Activated T-helper 9 cell treated with anti-CD3 and anti-CD28 coated beads, Interleukin-2, amount 50 U/mL, for 16 hours (primary cell): ENCODE results near the gene C19orf25.
"Not testable (repeated sequence)": the region's sequence is repeated elsewhere in the genome, so short reads cannot be mapped to it uniquely, and the experiment has no call there.

Experiments
- DNase-seq: peaks from one replicate; pipeline ENCODE4 v3.0.0-alpha.2; 2020; ENCODE audit warnings: low read depth

C19orf25 gene

DNA sequence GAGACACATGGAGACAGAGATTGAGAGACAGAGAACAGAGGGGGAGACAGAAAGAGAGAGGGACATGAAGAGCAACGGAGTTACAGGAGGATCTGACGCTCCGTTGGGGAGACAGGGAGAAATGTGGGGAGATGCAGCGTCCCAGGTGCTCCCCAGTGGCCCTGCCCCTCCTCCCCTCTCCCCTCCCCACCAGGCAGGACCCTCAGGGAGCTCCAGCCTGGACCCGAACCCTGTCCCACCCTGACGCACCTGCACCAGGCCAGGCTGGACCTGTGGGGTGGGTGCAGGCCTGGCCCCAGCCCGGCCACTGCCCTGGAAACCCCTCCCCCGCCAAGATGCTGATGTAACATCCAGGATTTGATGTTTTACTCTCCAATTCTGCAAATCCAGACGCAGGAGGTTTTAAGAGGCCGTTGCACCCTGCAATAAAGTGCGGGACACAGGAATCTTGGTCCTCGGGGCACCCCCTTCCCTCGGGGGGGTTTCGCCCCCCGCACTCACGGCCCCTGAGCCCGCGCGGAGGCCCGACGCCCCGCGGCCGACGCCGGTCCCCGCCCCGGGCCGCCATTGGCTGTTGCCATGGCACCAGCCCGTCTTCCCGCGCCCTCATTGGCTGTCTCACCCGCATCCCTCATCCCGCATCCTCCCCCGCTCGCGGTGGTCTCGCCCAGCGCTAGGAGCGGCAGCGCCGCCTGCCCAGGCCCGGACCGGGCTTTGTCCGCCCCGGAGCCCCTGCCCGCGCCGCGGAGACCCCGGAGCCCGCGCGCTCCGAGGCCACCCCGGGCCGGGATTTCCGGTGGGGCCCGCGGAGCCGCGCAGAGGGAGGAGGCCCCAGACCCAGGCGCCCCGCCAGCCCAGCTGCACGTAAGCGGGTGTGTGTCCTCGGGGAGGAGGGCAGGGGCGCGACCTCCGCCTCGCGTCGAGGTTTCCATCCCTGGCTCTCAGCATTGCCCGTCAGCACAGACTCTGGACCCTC lies 29.3 kb downstream of the C19orf25 start, which contains the start of gene APC2:
Gene APC2 (plus strand): TSS at position 655 of the 976 bp plus-strand sequence. CDS start 2,881 bp downstream, outside the sequence.
- DNase-seq: no peak

DNA sequence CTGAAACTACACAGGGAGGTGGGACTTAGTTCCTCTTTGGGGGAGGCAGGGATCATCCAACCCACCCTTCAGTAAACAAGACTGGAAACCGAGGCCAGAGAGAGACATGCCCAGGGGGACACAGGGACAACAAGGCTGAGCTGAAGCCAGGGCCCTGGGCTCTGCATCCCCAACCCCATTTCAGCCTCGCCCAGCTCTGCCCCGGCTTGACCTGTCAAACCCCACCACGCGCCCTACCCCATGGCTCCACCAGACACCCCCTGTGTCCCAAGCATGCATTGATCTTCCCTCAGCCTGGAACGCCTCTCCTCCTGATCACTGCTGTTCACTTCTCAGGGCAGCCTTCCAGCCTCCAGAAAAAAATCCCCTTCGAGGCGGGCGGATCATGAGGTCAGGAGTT lies 31.1 kb downstream of the C19orf25 start:
- DNase-seq: no peak

DNA sequence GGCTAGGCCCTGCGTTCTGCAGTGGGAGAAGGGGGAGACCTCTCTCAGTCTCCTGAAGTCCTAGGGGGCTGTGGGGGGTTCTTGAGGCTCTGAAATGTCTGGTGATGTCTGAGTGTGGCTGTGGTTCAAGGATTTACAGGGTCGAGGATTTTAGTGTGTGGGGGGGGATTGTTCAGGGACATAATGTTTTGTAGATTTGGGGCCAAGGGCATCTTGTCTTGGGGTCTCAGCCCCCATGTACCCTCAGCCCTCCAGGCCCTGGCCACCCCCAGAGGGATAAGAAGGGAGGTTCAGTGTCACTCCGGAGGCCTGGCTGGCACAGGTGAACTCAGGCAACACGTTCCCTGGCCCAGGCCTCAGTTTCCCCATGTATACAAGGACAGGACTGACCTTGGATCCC lies 31.5 kb downstream of the C19orf25 start:
- DNase-seq: no peak

DNA sequence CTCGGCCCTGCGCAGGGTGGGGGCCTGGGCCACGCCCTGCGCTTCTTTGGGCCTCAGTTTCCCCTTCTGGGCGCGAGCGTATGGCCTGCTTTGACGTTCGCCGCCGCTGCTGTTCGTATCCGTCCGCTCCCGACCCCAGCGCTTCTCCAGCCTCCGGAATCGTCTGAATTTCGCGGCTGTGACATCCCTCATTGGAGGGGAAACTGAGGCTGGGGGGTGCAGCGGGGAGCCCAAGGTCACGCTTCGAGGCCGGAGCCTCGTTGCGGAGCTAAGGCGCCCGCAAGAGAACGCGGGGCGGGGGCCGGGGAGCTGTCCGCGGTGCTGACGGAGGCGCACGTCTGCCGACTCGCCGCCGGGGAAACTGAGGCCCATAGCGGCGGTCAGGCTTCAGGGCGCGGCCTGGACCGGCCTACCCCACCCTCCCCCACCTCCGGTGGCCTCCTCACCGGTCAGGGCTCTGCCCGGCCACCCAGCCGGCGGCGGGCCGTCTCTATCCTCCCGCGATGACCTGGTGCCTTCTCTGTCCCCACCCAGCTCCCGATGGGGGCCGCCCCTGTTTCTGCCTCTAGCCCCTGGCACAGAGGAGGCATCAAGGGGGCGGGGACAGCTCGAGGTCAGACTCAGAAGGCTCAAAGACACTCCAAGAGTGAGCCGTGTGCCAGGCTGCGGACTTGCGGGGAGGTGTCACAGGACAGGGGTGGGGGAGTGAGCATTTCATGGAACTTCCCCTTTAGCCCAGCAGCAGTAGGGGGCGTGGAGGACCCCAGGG lies 32.1 kb downstream of the C19orf25 start:
- DNase-seq: no peak

DNA sequence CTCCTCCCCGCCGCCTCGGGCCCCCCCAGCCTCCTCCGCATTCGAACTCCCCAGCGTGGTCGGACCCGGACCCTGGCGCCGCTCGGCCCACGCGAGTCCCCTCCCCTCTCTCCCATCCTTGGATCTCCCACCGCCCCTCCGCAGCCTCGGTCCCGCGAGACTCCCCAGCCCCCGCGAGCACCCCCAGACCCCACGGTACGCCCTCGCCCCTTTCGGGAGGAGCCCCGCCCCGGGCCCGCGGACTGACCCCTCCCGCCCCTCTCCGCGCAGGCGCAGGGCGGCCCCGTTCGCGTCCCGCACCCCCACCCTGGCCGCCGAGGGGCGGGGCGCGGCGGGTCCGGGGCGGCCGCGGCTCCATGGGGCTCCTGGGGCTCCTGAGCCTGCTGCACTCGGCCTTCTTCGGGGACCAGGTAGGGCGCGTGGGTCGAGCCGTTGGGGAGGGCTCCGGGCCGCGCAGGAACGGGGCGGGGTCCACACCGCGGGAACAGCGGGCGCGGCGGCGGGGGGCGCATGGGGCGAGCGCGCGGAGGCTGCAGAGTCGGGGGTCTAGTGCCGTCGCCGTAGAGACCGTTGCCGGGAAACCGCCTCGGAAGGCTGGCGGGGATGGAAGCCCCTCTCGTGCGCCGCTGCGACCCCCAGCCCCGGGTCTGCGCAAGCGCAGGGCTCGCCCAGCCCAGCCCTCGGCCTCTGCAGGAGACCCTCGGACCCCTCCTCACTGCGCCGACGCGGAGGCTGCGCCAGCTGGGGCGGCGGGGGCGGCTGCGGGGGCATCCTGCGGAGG lies 32.9 kb downstream of the C19orf25 start:
- DNase-seq: no peak

DNA sequence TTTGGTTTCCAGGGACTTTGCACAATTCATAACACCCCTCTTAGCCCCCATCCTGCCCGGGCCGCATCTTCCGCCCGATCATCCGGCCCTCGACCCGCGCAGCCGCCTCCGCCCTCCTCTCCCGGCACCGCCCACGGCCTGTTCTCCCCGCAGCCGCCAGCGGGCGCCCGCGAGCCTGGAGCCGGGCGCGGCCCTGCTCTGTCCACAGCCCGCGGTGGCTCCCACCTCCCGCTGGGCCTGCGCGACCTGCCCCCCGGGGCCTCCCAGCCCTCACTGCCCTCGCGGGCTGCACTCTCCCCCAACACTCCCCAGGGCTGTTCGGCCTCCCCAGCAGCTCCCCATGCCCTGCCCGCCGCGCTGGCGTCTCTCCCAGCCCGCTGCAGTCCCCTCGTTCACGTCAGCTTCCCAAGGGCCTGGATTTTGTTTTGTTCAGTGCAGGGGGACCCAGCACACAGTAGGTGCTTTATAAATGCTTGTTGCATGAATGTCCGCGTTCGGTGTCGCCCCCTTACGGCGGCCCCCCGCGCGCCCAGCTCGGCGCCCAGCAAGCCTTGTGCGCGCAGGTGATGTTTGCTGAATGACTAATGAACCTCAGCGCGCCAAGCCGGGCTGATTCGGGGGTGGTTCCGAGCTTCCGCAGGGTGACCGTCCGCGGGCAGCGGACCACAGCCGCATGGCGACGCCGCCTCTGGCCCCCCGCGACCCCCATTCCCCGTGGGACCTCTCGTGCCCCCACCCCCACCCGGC lies 33.7 kb downstream of the C19orf25 start:
- peak; percentile 69 for DNase-seq

DNA sequence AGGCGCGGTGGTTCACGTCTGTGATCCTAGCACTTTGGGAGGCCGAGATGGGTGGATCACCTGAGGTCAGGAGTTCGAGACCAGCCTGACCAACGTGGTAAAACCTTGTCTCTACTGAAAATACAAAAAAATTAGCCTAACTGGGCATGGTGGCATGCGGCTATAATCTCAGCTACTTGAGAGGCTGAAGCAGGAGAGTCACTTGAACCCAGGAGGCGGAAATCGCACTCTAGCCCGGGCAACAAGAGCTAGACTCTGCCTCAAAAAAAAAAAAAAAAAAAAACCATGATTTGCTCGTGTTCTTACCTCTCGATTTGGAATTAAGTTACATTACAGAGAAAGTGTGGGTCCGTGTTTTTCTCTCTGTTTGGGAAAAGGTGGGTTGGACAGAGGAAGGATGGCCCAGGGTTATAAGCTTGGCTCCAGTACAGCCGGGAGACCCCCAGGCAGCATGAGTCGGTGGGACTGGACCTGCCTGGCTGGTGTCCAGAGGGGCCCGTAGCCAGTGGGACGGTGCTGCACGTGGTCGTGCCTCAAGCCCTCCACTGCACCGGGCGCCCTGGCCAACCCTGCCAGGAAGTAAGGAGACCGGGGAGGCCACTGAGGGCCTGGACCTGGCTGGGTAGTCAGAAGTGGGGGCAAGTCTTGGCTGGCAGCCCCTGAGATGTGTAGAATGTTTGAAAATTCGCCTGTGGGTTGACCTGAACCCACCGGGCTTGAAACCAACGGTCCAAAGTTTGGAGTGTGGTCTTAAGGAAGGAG lies 37.2 kb downstream of the C19orf25 start:
- no peak for DNase-seq

DNA sequence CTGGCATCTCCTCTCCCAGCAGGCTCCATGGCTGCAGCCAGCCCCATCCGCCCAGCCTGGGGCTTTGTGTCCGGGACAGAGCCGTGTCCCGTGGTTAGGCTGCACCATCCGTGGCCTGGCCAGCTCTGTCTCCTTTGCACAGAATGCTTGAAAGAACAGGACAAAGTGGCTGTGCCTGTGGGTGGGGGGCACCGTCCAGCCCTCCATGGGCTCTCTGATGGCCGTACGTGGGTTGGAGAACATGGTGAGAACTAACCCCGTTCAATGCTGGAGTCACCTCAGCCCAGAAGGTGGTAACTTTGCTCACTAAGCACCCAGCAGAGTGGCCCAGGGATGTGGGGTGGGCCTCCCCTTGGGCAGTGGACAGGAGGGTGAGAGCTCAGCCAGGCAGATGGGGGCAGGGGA lies 38.0 kb downstream of the C19orf25 start:
- no peak for DNase-seq

DNA sequence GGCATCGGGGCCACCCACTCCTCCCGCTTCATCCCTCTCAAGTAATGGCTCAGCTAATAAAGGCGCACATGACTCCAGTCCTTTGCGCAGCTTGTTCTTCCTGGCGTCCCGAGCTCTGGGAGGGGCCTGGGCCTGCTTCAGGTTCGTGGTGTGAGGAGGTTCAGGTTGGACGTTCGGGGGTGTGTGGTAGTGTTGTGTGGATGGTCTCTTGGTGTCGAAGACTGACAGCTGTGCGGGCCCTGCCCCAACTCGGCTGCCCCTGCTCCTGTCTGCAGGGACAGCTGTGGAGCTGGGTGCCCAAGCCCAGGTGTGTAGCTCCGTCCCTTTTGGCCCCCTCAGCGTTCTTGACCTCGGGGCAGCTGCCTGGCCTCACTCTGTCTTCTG lies 38.6 kb downstream of the C19orf25 start:
- no peak for DNase-seq

DNA sequence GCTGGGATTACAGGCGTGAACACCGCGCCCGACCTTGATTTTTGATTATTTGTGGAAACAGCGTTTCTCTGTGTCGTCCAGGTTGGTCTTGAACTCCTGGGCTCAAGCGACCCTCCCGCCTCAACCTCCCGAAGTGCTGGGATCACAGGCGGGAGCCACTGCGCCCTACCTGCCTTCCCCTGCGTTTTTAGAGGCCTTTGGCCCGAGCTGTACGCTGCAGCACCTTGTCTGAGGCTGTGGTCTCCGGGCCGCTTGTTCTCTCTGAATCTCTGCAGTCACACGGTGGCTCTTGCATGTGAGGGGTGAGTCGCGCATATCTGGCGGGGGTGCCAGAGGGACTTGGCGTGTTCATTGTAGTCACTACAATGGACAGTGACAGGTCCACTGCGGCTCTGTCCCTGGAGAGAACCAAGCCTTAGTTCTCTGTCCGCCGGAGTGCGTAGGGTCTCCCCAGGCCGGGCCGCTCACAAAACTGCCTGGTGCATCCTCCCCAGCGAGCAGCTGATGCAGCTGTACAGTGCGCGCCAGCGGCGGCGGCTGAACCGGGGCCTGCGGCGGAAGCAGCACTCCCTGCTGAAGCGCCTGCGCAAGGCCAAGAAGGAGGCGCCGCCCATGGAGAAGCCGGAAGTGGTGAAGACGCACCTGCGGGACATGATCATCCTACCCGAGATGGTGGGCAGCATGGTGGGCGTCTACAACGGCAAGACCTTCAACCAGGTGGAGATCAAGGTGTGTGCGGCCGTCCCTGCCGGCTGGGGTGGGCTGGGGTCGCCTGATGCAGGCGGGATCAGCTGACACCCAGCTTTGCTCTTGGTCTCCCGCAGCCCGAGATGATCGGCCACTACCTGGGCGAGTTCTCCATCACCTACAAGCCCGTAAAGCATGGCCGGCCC lies 39.2 kb downstream of the C19orf25 start:
- DNase-seq: not testable (repeated sequence)

DNA sequence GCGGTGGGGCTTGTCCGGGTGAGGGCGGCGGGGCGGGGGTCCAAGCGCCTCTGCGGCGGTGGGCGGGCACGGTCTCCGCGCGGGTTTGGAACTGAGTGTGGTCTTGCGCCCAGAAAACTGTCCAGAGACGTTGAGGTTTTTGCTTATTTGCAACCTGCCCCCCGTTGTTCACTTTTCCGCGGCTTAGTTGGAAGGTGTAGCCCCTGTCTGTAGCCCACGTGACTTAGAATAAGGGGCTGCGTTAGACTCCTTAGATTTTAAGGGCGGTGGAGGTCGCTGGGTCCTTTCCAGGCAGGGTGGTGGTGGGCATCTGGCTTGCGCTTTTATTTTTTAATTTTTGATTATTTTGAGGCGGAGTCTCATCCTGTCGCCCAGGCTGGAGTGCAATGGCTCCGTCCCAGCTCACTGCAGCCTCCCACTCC lies 40.1 kb downstream of the C19orf25 start:
- no peak for DNase-seq

DNA sequence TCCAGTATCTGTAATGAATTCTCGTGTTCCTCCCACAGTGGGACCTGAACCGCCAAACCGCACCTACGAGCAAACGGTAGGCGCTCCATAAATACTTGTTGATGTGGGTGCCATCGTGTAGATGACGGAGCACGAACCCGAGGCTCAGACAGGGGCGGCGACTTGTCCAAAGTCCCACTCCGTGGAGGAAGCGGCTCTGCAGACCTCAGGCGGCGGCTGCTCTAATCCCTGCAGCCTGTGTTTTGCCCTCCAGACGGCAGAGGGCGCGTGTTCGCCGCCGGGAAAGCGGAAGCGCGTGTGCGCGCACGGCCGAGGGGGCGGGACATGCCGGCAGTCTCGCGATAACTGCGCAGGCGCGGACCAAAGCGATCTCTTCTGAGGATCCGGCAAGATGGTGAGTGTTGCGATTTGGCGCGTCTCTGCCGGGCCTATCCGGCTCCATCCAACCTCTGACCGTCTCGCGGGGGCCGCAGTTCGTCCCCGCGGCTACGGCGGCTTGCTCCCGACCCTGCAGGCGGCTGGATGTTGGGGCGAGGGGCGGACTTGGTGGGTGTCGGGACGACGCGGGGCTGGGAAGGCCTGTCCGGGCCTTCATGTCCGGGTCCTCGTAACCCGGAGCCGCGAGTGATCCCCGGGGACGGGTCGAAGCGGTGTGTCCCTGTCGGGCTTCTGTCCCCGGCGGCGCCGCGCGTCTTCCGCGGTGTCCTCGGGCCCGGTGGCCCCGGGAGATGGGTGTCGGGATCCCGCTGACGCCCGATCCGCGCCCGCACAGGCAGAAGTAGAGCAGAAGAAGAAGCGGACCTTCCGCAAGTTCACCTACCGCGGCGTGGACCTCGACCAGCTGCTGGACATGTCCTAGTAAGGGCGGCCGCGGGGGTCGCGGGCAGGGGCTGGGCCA lies 40.7 kb downstream of the C19orf25 start, which contains the start of gene RPS15:
Gene RPS15 (plus strand): TSS at position 362 of the 898 bp plus-strand sequence. CDS start 30 bp downstream, at position 392.
- peak; percentile 92 for DNase-seq

DNA sequence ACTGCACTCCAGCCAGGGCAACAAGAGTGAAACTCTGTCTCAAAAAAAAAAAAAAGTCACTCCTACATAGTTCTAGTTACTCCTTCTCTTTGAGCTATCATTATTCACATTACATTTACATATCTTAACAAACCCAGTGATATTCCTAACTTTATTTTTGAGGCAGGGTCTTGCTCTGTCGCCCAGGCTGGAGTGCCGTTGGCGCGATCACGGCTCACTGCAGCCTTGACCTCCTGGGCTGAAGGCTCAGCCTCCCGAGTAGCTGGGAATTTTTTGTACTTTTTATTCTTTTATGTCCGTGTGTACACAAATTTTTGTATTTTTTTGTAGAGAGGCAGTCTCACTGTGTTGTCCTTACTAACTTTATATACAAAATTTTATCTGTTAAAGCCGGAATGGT lies 41.4 kb downstream of the C19orf25 start:
- DNase-seq: no peak

DNA sequence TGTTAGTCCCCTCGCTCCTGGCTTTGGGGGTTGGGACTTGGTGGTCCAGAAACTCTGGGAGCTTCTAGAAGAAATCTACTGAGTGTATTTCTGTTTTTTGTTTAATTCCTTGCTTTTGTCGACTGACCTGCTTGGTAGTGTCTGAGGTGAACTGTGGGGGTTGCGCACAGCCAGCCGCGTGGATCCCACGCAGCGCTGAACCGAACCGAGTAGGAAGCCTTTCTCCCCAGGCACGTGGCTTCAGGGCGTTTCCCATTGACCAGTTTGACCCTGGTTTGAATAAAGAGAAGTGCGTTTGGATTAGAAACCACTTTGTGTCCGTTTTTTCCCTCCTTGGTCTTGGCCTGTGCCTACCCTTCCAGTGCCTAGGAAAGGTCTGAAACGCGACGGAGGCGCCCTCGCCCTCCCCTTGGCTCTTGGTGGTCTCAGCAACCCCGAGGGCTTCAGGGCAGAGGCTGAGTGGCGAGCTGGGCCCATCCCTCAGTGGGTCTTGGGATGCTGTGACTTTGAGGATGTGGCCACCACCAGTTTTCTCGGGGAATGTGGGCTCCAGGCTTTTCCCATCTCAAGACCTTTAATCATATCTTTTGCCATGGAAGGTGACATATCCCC lies 43.5 kb downstream of the C19orf25 start:
- no peak for DNase-seq

DNA sequence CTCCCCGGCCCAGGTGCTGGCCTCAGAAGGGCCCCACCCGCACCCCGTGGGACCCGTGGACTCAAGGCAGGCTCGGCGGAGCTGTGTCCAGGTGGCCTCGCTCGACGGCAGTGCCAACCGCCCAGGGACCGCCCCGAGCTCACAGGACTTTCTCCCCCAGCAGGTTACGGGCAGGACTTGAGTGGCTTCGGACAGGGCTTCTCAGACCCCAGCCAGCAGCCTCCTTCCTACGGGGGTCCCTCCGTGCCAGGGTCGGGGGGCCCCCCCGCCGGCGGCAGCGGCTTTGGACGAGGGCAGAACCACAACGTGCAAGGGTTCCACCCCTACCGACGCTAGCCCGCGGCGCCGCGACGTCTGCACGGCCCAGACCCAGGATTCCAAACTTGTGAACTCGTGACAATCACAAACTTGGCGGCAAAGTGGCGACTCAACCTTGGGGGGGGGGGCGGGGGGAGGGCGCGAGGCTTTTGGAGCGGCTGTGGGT lies 44.4 kb downstream of the C19orf25 start:
- no peak for DNase-seq

DNA sequence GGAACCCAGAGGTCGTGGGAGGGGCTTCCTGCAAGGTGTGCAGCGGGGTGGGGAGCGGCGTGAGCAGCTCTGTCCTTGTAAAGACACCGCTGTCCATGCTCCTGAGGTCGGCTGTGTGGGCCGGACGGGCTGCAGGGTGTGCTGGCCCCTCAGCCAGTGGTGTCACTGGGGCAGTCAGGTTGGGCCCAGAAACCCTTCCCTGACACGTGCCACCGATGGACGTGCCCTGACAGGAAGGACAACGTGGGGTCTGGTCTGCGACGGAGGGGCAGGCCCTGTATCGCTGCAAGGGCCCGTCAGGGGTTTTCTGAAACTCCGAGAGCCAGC lies 45.0 kb downstream of the C19orf25 start:
- no peak for DNase-seq

DNA sequence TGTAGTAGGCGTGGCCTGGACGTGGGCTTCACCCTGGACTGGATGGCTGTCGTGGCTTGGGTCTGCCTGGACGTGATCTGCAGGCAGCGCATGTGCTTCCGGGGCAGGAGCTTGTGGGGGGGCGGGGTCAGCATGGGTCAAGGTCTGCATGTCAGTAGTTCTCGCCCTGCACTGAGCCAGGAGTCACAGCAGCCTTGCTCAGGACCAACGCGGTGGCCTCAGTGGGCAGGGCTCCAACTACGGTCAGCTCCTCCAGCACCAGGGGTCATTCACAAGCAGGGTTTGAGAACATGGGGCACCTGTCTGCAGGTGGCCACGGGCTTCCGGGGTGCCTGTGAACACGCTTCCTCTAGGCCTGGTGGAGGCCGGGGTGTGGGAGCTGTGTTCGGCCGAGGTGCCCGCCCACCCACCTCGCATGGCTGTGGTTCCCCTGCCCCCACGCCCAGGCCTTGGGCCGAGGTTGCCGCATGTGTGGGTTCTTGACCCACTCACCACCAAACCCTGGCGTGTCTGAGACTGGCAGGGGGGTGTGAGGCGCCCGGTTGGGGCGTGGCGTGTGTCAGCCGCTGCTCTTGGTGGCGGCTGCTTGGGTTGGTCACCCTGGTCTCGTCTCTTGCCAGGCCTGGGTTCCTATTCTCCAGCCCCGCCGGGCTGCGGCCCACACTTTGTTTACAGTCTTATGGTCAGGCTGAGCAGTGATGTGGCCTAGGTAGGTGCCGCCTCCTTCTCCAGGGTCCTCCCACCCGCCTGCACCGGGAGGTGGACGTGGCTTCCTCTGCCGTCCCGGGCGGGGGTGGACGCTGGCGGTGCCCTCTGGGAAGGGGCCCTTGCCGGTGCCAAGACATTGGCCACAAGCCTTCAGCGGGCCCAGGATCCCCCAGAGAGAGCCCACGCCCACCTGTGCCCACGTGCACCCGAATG lies 45.6 kb downstream of the C19orf25 start:
- no peak for DNase-seq
